Amygdala (tissue), 56 donors: ENCODE measurements around the gene ADAT1.

Source experiments
- DNase-seq, 56 donors: peaks; one replicate each; lab custom pipeline; 2025; lab: John Stamatoyannopoulos, UW

The ADAT1 gene

GRCh38 chr16:75622761-75623605 is at the start of gene ADAT1:
Gene ADAT1 (minus strand): TSS chr16:75623281. CDS start chr16:75620799, 2,482 bp downstream.
- peak; percentile 64 to 99 (median 93) for DNase-seq

- DNase-seq, result no peak
These were observed 44.4 kb upstream of the ADAT1 start for GRCh38 chr16:75667503-75667902.

GRCh38 chr16:75660726-75661302 is 37.7 kb upstream of the ADAT1 start:
- DNase-seq, result peak in 5 of 56 donors; percentile 12 to 21 (median 14)

- DNase-seq, result peak in 42 of 56 donors; percentile 2 to 71 (median 26)
These were observed 37.2 kb upstream of the ADAT1 start for GRCh38 chr16:75660321-75660720.

- no peak for DNase-seq
These were observed 35.1 kb upstream of the ADAT1 start for GRCh38 chr16:75658175-75658574.

GRCh38 chr16:75653922-75654321 is 30.8 kb upstream of the ADAT1 start:
- DNase-seq, result no peak

GRCh38 chr16:75648265-75649076 is 25.4 kb upstream of the ADAT1 start:
- peak in 55 of 56 donors; percentile 19 to 90 (median 71) for DNase-seq

- DNase-seq, result peak; percentile 69 to 97 (median 90)
These were observed 24.6 kb upstream of the ADAT1 start, which contains the start of the genes KARS1 and TERF2IP for GRCh38 chr16:75647492-75648264. Gene KARS1 (minus strand): TSS chr16:75647665. CDS start chr16:75647639, 26 bp downstream. Gene TERF2IP (plus strand): TSS chr16:75647773. CDS start chr16:75647883, 110 bp downstream.

- no peak for DNase-seq
These were observed 24.0 kb upstream of the ADAT1 start for GRCh38 chr16:75647112-75647491.

- no peak for DNase-seq
These were observed 21.3 kb upstream of the ADAT1 start for GRCh38 chr16:75644240-75645012.

GRCh38 chr16:75640598-75640997 is 17.5 kb upstream of the ADAT1 start:
- DNase-seq, result no peak

- no peak for DNase-seq
These were observed 12.0 kb upstream of the ADAT1 start for GRCh38 chr16:75635036-75635435.

GRCh38 chr16:75632857-75633256 is 9.8 kb upstream of the ADAT1 start:
- no peak for DNase-seq

GRCh38 chr16:75630052-75630451 is 7.0 kb upstream of the ADAT1 start:
- DNase-seq, result no peak

- DNase-seq, result no peak
These were observed 6.1 kb upstream of the ADAT1 start for GRCh38 chr16:75629132-75629531.

GRCh38 chr16:75628351-75628750 is 5.3 kb upstream of the ADAT1 start:
- DNase-seq, result no peak

- no peak for DNase-seq
These were observed 4.8 kb upstream of the ADAT1 start for GRCh38 chr16:75627851-75628250.

- no peak for DNase-seq
These were observed 3.7 kb upstream of the ADAT1 start for GRCh38 chr16:75626806-75627205.

GRCh38 chr16:75624921-75625334 is 1.8 kb upstream of the ADAT1 start:
- no peak for DNase-seq

GRCh38 chr16:75621170-75621477 is 2.0 kb downstream of the ADAT1 start:
- no peak for DNase-seq
